Activated T-helper 2 cell treated with anti-CD3 and anti-CD28 coated beads, Interferon-gamma antibody, Interleukin-2, Interleukin-4, amounts not matched to agents 10 μg/mL and 5 μg/mL and 100 μg/mL, durations not matched to agents 14 hours and 24 hours and 36 hours (primary cell): ENCODE measurements around the gene SRP19. TPM values are rescaled to one million over a fixed set of nuclear protein-coding genes. Genes with fewer than 3 reads are reported as not detected.

Experiments
- DNase-seq: peaks from one replicate; pipeline ENCODE4 v3.0.0; 2021; ENCODE audit warnings: low spot score
- H3K27ac Mint-ChIP-seq: one replicate; pipeline ENCODE4 v1.8.0; 2021; ENCODE audit warnings: mixed read lengths
- H3K27me3 Mint-ChIP-seq: one replicate; pipeline ENCODE4 v1.8.0; 2021; ENCODE audit warnings: low read depth, mixed read lengths
- H3K36me3 Mint-ChIP-seq: one replicate; pipeline ENCODE4 v1.8.0; 2021; ENCODE audit warnings: low read depth, mixed read lengths
- H3K4me1 Mint-ChIP-seq: one replicate; pipeline ENCODE4 v1.8.0; 2021; ENCODE audit warnings: low read depth, mixed read lengths
- H3K4me3 Mint-ChIP-seq: one replicate; pipeline ENCODE4 v1.8.0; 2021; ENCODE audit warnings: low read depth, mild to moderate bottlenecking, moderate library complexity, mixed read lengths
- H3K9me3 Mint-ChIP-seq: one replicate; pipeline ENCODE4 v1.8.0; 2021; ENCODE audit warnings: mixed read lengths
- intact Hi-C: fragments of 100-400 bp; cut with micrococcal nuclease; formaldehyde crosslinking; loops from one replicate; pipeline ENCODE4 v1.15.1; 2023
- total RNA-seq: library from RNA; stranded (reverse); gene quantifications from 2 replicates; pipeline ENCODE4 v1.2.3, GENCODE V29; 2022

The SRP19 gene
- total RNA-seq, 1 donor from 2014 or later = 66.3 TPM

GRCh38 chr5:112910529-112910928, 49.4 kb downstream of the SRP19 start:
- no peak overlapping the region for H3K4me3 Mint-ChIP-seq
- H3K9me3 Mint-ChIP-seq = no peaks in the 10 kb centered on the region
- H3K36me3 Mint-ChIP-seq = peaks cover 71% of the 10 kb centered on the region
- intact Hi-C loops = no loop called here
- H3K27ac Mint-ChIP-seq = no peak overlapping the region
- peaks cover 30% of the 10 kb centered on the region for H3K4me1 Mint-ChIP-seq
- no peaks in the 10 kb centered on the region for H3K27me3 Mint-ChIP-seq
- DNase-seq = no peak

GRCh38 chr5:112914584-112914983, 53.5 kb downstream of the SRP19 start:
- no peak overlapping the region for H3K4me3 Mint-ChIP-seq
- H3K4me1 Mint-ChIP-seq = peaks cover 57% of the 10 kb centered on the region
- no peaks in the 10 kb centered on the region for H3K27me3 Mint-ChIP-seq
- H3K27ac Mint-ChIP-seq = no peak overlapping the region
- no peak for DNase-seq
- no peaks in the 10 kb centered on the region for H3K9me3 Mint-ChIP-seq
- H3K36me3 Mint-ChIP-seq = peaks cover 86% of the 10 kb centered on the region
- intact Hi-C loops = no loop called here

GRCh38 chr5:112915831-112916230, 54.7 kb downstream of the SRP19 start:
- H3K4me1 Mint-ChIP-seq = peaks cover 66% of the 10 kb centered on the region
- peak overlapping the region; percentile 41 for H3K4me3 Mint-ChIP-seq
- no peaks in the 10 kb centered on the region for H3K27me3 Mint-ChIP-seq
- H3K36me3 Mint-ChIP-seq = peaks cover 83% of the 10 kb centered on the region
- intact Hi-C loops = loop anchor here (2.0 kb wide), 1 partner anchor 103 kb away; no protein-coding TSS in a partner anchor
- H3K9me3 Mint-ChIP-seq = no peaks in the 10 kb centered on the region
- no peak for DNase-seq
- H3K27ac Mint-ChIP-seq = peak overlapping the region; percentile 54

GRCh38 chr5:112917453-112917995, 56.4 kb downstream of the SRP19 start:
- DNase-seq = no peak
- H3K9me3 Mint-ChIP-seq = no peaks in the 10 kb centered on the region

GRCh38 chr5:112918136-112918535, 57.0 kb downstream of the SRP19 start:
- Mint-ChIP-seq H3K27me3 (no peaks in the 10 kb centered on the region), H3K4me3 (no peak overlapping the region), H3K4me1 (peaks cover 66% of the 10 kb centered on the region), H3K9me3 (no peaks in the 10 kb centered on the region), H3K36me3 (peaks cover 72% of the 10 kb centered on the region), H3K27ac (no peak overlapping the region)
- intact Hi-C loops = no loop called here
- DNase-seq = no peak

More at GRCh38 chr5:112917453-112917995, 56.4 kb downstream of the SRP19 start:
- Mint-ChIP-seq H3K27me3 (no peaks in the 10 kb centered on the region), H3K36me3 (peaks cover 78% of the 10 kb centered on the region), H3K4me1 (peaks cover 64% of the 10 kb centered on the region), H3K27ac (no peak overlapping the region), H3K4me3 (no peak overlapping the region)
- intact Hi-C loops = loop anchor here (2.0 kb wide), 1 partner anchor 101 kb away; no protein-coding TSS in a partner anchor

- H3K27me3 Mint-ChIP-seq = no peaks in the 10 kb centered on the region
- peaks cover 70% of the 10 kb centered on the region for H3K4me1 Mint-ChIP-seq
- peaks cover 67% of the 10 kb centered on the region for H3K36me3 Mint-ChIP-seq
- H3K4me3 Mint-ChIP-seq = no peak overlapping the region
- H3K9me3 Mint-ChIP-seq = no peaks in the 10 kb centered on the region
- no peak overlapping the region for H3K27ac Mint-ChIP-seq
- intact Hi-C loops = no loop called here
- DNase-seq = no peak
These were observed 57.6 kb downstream of the SRP19 start for GRCh38 chr5:112918679-112919078.

Other genes with a start within 250 kb of the SRP19 start
- gene APC, start 123.4 kb upstream of the SRP19 start, total RNA-seq = 17.4 and 21.4 TPM in 2 replicates
- gene REEP5, start 60.9 kb downstream of the SRP19 start, total RNA-seq = 83.4 and 85.6 TPM in 2 replicates
- gene DCP2, start 115.5 kb downstream of the SRP19 start, total RNA-seq = 81.6 and 84.1 TPM in 2 replicates